ENCODE results near the gene EML5. TPM values are rescaled to one million over a fixed set of nuclear protein-coding genes. Genes with fewer than 3 reads are reported as not detected.

The EML5 gene
- polyA plus RNA-seq, 3 donors = not detected

GRCh38 chr14:88799522-88799921, 6.8 kb upstream of the EML5 start:
- H3K4me2 ChIP-seq (replicated peaks; ENCODE audit: extremely low read depth, low read length, poor library complexity, severe bottlenecking) = no peak overlapping the region
- H3K27ac ChIP-seq (ENCODE audit: low read depth in 1 of 2, low read length in 2 of 2) = no peak overlapping the region
- DNase-seq = no peak
- H3K79me2 ChIP-seq (ENCODE audit: insufficient read depth, low read length) = no peaks in the 10 kb centered on the region
- TF ChIP-seq, protein P1, sequence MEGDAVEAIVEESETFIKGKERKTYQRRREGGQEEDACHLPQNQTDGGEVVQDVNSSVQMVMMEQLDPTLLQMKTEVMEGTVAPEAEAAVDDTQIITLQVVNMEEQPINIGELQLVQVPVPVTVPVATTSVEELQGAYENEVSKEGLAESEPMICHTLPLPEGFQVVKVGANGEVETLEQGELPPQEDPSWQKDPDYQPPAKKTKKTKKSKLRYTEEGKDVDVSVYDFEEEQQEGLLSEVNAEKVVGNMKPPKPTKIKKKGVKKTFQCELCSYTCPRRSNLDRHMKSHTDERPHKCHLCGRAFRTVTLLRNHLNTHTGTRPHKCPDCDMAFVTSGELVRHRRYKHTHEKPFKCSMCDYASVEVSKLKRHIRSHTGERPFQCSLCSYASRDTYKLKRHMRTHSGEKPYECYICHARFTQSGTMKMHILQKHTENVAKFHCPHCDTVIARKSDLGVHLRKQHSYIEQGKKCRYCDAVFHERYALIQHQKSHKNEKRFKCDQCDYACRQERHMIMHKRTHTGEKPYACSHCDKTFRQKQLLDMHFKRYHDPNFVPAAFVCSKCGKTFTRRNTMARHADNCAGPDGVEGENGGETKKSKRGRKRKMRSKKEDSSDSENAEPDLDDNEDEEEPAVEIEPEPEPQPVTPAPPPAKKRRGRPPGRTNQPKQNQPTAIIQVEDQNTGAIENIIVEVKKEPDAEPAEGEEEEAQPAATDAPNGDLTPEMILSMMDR (IDR thresholded peaks at IDR 0.05) = no peak
- H3K27ac Mint-ChIP-seq = no peak overlapping the region
- H3K4me1 ChIP-seq (ENCODE audit: control insufficient read depth in 1 of 2, insufficient read depth in 2 of 2, low read length in 2 of 2) = no peaks in the 10 kb centered on the region
- intact Hi-C loops (cut with micrococcal nuclease) = no loop called here
- peaks cover 0 to 12% (median 5%) of the 10 kb centered on the region in 7 donors for H3K9me3 Mint-ChIP-seq
- no peak overlapping the region for H3K4me3 ChIP-seq (replicated peaks in 1 of 3; ENCODE audit: low read depth in 2 of 3, low read length in 3 of 3)
- peaks cover 5 to 22% (median 16%) of the 10 kb centered on the region in 3 donors for H3K27me3 Mint-ChIP-seq (ENCODE audit: low read depth in 3 of 3)
- no peak overlapping the region for H3K4me3 Mint-ChIP-seq
- H3K4me1 Mint-ChIP-seq = peaks cover 6% of the 10 kb centered on the region
- H3K36me3 Mint-ChIP-seq = no peaks in the 10 kb centered on the region
- no peak overlapping the region for H2AFZ ChIP-seq (ENCODE audit: insufficient read depth, low read depth, low read length, poor library complexity, severe bottlenecking)
- H3K27me3 ChIP-seq (ENCODE audit: control insufficient read depth in 2 of 2, insufficient read depth in 2 of 2, low read length in 2 of 2) = peaks cover 4 to 5% of the 10 kb centered on the region in 2 donors
- no peaks in the 10 kb centered on the region for H4K20me1 ChIP-seq (ENCODE audit: insufficient read depth, low read length)
- WGBS (ENCODE audit: insufficient coverage) = no CpG with 5 or more reads among the region's 5 CpGs
- no peaks in the 10 kb centered on the region for H3K9me3 ChIP-seq (replicated peaks in 1 of 2; ENCODE audit: control insufficient read depth in 1 of 2, insufficient read depth in 1 of 2, low read length in 2 of 2)
- no peaks in the 10 kb centered on the region for H3K36me3 ChIP-seq (replicated peaks in 1 of 2; ENCODE audit: control insufficient read depth in 1 of 2, insufficient read depth in 2 of 2, low read length in 2 of 2)
- H3K9ac ChIP-seq (ENCODE audit: insufficient read depth, low read length, poor library complexity, severe bottlenecking) = no peak overlapping the region

- H3K36me3 Mint-ChIP-seq = no peaks in the 10 kb centered on the region
- Histone ChIP-seq H3K79me2 (ENCODE audit: insufficient read depth, low read length) (no peaks in the 10 kb centered on the region), H3K27ac (ENCODE audit: low read depth in 1 of 2, low read length in 2 of 2) (no peak overlapping the region), H3K27me3 (ENCODE audit: control insufficient read depth in 2 of 2, insufficient read depth in 2 of 2, low read length in 2 of 2) (peaks cover 5 to 14% of the 10 kb centered on the region in 2 donors), H3K9me3 (replicated peaks in 1 of 2; ENCODE audit: control insufficient read depth in 1 of 2, insufficient read depth in 1 of 2, low read length in 2 of 2) (no peaks in the 10 kb centered on the region), H3K36me3 (replicated peaks in 1 of 2; ENCODE audit: control insufficient read depth in 1 of 2, insufficient read depth in 2 of 2, low read length in 2 of 2) (no peaks in the 10 kb centered on the region), H3K9ac (ENCODE audit: insufficient read depth, low read length, poor library complexity, severe bottlenecking) (no peak overlapping the region), H4K20me1 (ENCODE audit: insufficient read depth, low read length) (no peaks in the 10 kb centered on the region), H2AFZ (ENCODE audit: insufficient read depth, low read depth, low read length, poor library complexity, severe bottlenecking) (no peak overlapping the region), H3K4me1 (ENCODE audit: control insufficient read depth in 1 of 2, insufficient read depth in 2 of 2, low read length in 2 of 2) (peaks cover 4 to 5% of the 10 kb centered on the region in 2 donors), H3K4me3 (replicated peaks in 1 of 3; ENCODE audit: low read depth in 2 of 3, low read length in 3 of 3) (no peak overlapping the region), H3K4me2 (replicated peaks; ENCODE audit: extremely low read depth, low read length, poor library complexity, severe bottlenecking) (no peak overlapping the region)
- no peak overlapping the region for H3K4me3 Mint-ChIP-seq
- no CpG with 5 or more reads among the region's 4 CpGs for WGBS (ENCODE audit: insufficient coverage)
- intact Hi-C loops (cut with micrococcal nuclease) = no loop called here
- TF ChIP-seq, protein P1 (IDR thresholded peaks at IDR 0.05) = no peak
- H3K9me3 Mint-ChIP-seq = peaks cover 0 to 11% (median 2%) of the 10 kb centered on the region in 7 donors
- no peak for DNase-seq
- peaks cover 9 to 35% (median 28%) of the 10 kb centered on the region in 3 donors for H3K27me3 Mint-ChIP-seq (ENCODE audit: low read depth in 3 of 3)
- H3K4me1 Mint-ChIP-seq = peaks cover 4% of the 10 kb centered on the region
- H3K27ac Mint-ChIP-seq = no peak overlapping the region
Measured at GRCh38 chr14:88798156-88798555, 5.4 kb upstream of the EML5 start.
